ENCODE data around the gene ROR1.

The ROR1 gene

GRCh38 chr1:64060611-64061302 is 286.9 kb downstream of the ROR1 start:
- no peak overlapping the region for H3K9ac ChIP-seq (ENCODE audit: low read length)
- no peaks in the 10 kb centered on the region for H3K27me3 ChIP-seq (ENCODE audit: control insufficient read depth, insufficient read depth, low read length)
- H3K36me3 ChIP-seq (ENCODE audit: control insufficient read depth, insufficient read depth, low read length) = no peaks in the 10 kb centered on the region
- no peak overlapping the region for H3K4me3 ChIP-seq (ENCODE audit: low read length)
- H3K4me1 ChIP-seq (ENCODE audit: control insufficient read depth, insufficient read depth, low read length) = peaks cover 8% of the 10 kb centered on the region
- H3K9me3 ChIP-seq (ENCODE audit: control insufficient read depth, low read length) = no peaks in the 10 kb centered on the region

GRCh38 chr1:64061430-64062104 is 287.8 kb downstream of the ROR1 start:
- Histone ChIP-seq H3K4me3 (ENCODE audit: low read length) (no peak overlapping the region), H3K36me3 (ENCODE audit: control insufficient read depth, insufficient read depth, low read length) (no peaks in the 10 kb centered on the region), H3K9ac (ENCODE audit: low read length) (no peak overlapping the region), H3K9me3 (ENCODE audit: control insufficient read depth, low read length) (no peaks in the 10 kb centered on the region), H3K27me3 (ENCODE audit: control insufficient read depth, insufficient read depth, low read length) (no peaks in the 10 kb centered on the region), H3K4me1 (ENCODE audit: control insufficient read depth, insufficient read depth, low read length) (peaks cover 8% of the 10 kb centered on the region)

- H3K9me3 ChIP-seq (ENCODE audit: control insufficient read depth, low read length) = no peaks in the 10 kb centered on the region
- H3K4me1 ChIP-seq (ENCODE audit: control insufficient read depth, insufficient read depth, low read length) = peaks cover 8% of the 10 kb centered on the region
- no peak overlapping the region for H3K4me3 ChIP-seq (ENCODE audit: low read length)
- no peaks in the 10 kb centered on the region for H3K36me3 ChIP-seq (ENCODE audit: control insufficient read depth, insufficient read depth, low read length)
- H3K27me3 ChIP-seq (ENCODE audit: control insufficient read depth, insufficient read depth, low read length) = no peaks in the 10 kb centered on the region
- H3K9ac ChIP-seq (ENCODE audit: low read length) = no peak overlapping the region
These were observed 288.7 kb downstream of the ROR1 start for GRCh38 chr1:64062529-64062928.

- Histone ChIP-seq H3K9me3 (ENCODE audit: control insufficient read depth, low read length) (no peaks in the 10 kb centered on the region), H3K36me3 (ENCODE audit: control insufficient read depth, insufficient read depth, low read length) (no peaks in the 10 kb centered on the region), H3K4me1 (ENCODE audit: control insufficient read depth, insufficient read depth, low read length) (peaks cover 8% of the 10 kb centered on the region), H3K9ac (ENCODE audit: low read length) (no peak overlapping the region), H3K27me3 (ENCODE audit: control insufficient read depth, insufficient read depth, low read length) (no peaks in the 10 kb centered on the region), H3K4me3 (ENCODE audit: low read length) (no peak overlapping the region)
These were observed 289.2 kb downstream of the ROR1 start for GRCh38 chr1:64062941-64063581.

- no peaks in the 10 kb centered on the region for H3K36me3 ChIP-seq (ENCODE audit: control insufficient read depth, insufficient read depth, low read length)
- H3K4me1 ChIP-seq (ENCODE audit: control insufficient read depth, insufficient read depth, low read length) = peaks cover 8% of the 10 kb centered on the region
- no peaks in the 10 kb centered on the region for H3K9me3 ChIP-seq (ENCODE audit: control insufficient read depth, low read length)
- H3K9ac ChIP-seq (ENCODE audit: low read length) = no peak overlapping the region
- no peaks in the 10 kb centered on the region for H3K27me3 ChIP-seq (ENCODE audit: control insufficient read depth, insufficient read depth, low read length)
- H3K4me3 ChIP-seq (ENCODE audit: low read length) = no peak overlapping the region
These were observed 291.8 kb downstream of the ROR1 start for GRCh38 chr1:64065571-64065970.

GRCh38 chr1:64072089-64072793 is 298.4 kb downstream of the ROR1 start:
- no peaks in the 10 kb centered on the region for H3K36me3 ChIP-seq (ENCODE audit: control insufficient read depth, insufficient read depth, low read length)
- no peak overlapping the region for H3K9ac ChIP-seq (ENCODE audit: low read length)
- H3K27me3 ChIP-seq (ENCODE audit: control insufficient read depth, insufficient read depth, low read length) = no peaks in the 10 kb centered on the region

GRCh38 chr1:64073705-64074104 is 299.9 kb downstream of the ROR1 start:
- H3K4me3 ChIP-seq (ENCODE audit: low read length) = no peak overlapping the region
- no peaks in the 10 kb centered on the region for H3K9me3 ChIP-seq (ENCODE audit: control insufficient read depth, low read length)
- no peaks in the 10 kb centered on the region for H3K27me3 ChIP-seq (ENCODE audit: control insufficient read depth, insufficient read depth, low read length)
- H3K4me1 ChIP-seq (ENCODE audit: control insufficient read depth, insufficient read depth, low read length) = peaks cover 12% of the 10 kb centered on the region
- no peak overlapping the region for H3K9ac ChIP-seq (ENCODE audit: low read length)
- no peaks in the 10 kb centered on the region for H3K36me3 ChIP-seq (ENCODE audit: control insufficient read depth, insufficient read depth, low read length)

More at GRCh38 chr1:64072089-64072793, 298.4 kb downstream of the ROR1 start:
- Histone ChIP-seq H3K4me1 (ENCODE audit: control insufficient read depth, insufficient read depth, low read length) (peaks cover 12% of the 10 kb centered on the region), H3K4me3 (ENCODE audit: low read length) (no peak overlapping the region), H3K9me3 (ENCODE audit: control insufficient read depth, low read length) (no peaks in the 10 kb centered on the region)

- Histone ChIP-seq H3K36me3 (ENCODE audit: control insufficient read depth, insufficient read depth, low read length) (no peaks in the 10 kb centered on the region), H3K27me3 (ENCODE audit: control insufficient read depth, insufficient read depth, low read length) (no peaks in the 10 kb centered on the region), H3K4me3 (ENCODE audit: low read length) (no peak overlapping the region), H3K9me3 (ENCODE audit: control insufficient read depth, low read length) (no peaks in the 10 kb centered on the region), H3K4me1 (ENCODE audit: control insufficient read depth, insufficient read depth, low read length) (peaks cover 12% of the 10 kb centered on the region), H3K9ac (ENCODE audit: low read length) (no peak overlapping the region)
These were observed 300.9 kb downstream of the ROR1 start for GRCh38 chr1:64074767-64075166.

- no peak overlapping the region for H3K4me3 ChIP-seq (ENCODE audit: low read length)
- no peaks in the 10 kb centered on the region for H3K9me3 ChIP-seq (ENCODE audit: control insufficient read depth, low read length)
- no peaks in the 10 kb centered on the region for H3K36me3 ChIP-seq (ENCODE audit: control insufficient read depth, insufficient read depth, low read length)
- H3K4me1 ChIP-seq (ENCODE audit: control insufficient read depth, insufficient read depth, low read length) = peaks cover 7% of the 10 kb centered on the region
- no peaks in the 10 kb centered on the region for H3K27me3 ChIP-seq (ENCODE audit: control insufficient read depth, insufficient read depth, low read length)
- no peak overlapping the region for H3K9ac ChIP-seq (ENCODE audit: low read length)
These were observed 303.6 kb downstream of the ROR1 start for GRCh38 chr1:64077281-64077940.

- H3K9me3 ChIP-seq (ENCODE audit: control insufficient read depth, low read length) = no peaks in the 10 kb centered on the region
- H3K36me3 ChIP-seq (ENCODE audit: control insufficient read depth, insufficient read depth, low read length) = no peaks in the 10 kb centered on the region
- H3K9ac ChIP-seq (ENCODE audit: low read length) = no peak overlapping the region
- H3K4me3 ChIP-seq (ENCODE audit: low read length) = no peak overlapping the region
- no peaks in the 10 kb centered on the region for H3K4me1 ChIP-seq (ENCODE audit: control insufficient read depth, insufficient read depth, low read length)
- H3K27me3 ChIP-seq (ENCODE audit: control insufficient read depth, insufficient read depth, low read length) = no peaks in the 10 kb centered on the region
These were observed 307.2 kb downstream of the ROR1 start for GRCh38 chr1:64080941-64081562.

- H3K9ac ChIP-seq (ENCODE audit: low read length) = no peak overlapping the region
- no peaks in the 10 kb centered on the region for H3K27me3 ChIP-seq (ENCODE audit: control insufficient read depth, insufficient read depth, low read length)
- H3K4me1 ChIP-seq (ENCODE audit: control insufficient read depth, insufficient read depth, low read length) = no peaks in the 10 kb centered on the region
- H3K9me3 ChIP-seq (ENCODE audit: control insufficient read depth, low read length) = no peaks in the 10 kb centered on the region
- H3K36me3 ChIP-seq (ENCODE audit: control insufficient read depth, insufficient read depth, low read length) = no peaks in the 10 kb centered on the region
- no peak overlapping the region for H3K4me3 ChIP-seq (ENCODE audit: low read length)
These were observed 308.6 kb downstream of the ROR1 start for GRCh38 chr1:64082459-64082858.
